IPS DF 6.9 (cell line): ENCODE data around the gene MAGI2.

Experiments used
- DNase-seq: peaks from one replicate; pipeline ENCODE4 v3.0.0-alpha.2; 2013; ENCODE audit warnings: low read depth, low spot score
- H3K27ac ChIP-seq: one replicate; pipeline ENCODE4 v1.5.1; 2013; ENCODE audit warnings: low read length, control low read depth
- H3K27me3 ChIP-seq: 2 replicates; pipeline ENCODE4 v1.6.1; 2013; ENCODE audit warnings: mild to moderate bottlenecking, low read length; ENCODE audit not compliant: control insufficient read depth, insufficient read depth
- H3K36me3 ChIP-seq: 2 replicates; pipeline ENCODE4 v1.6.1; 2013; ENCODE audit warnings: low read length; ENCODE audit not compliant: control insufficient read depth, insufficient read depth
- H3K4me1 ChIP-seq: 2 replicates; pipeline ENCODE4 v1.6.1; 2013; ENCODE audit warnings: low read length; ENCODE audit not compliant: control insufficient read depth, insufficient read depth
- H3K4me3 ChIP-seq: 2 replicates; pipeline ENCODE4 v1.5.1; 2013; ENCODE audit warnings: mild to moderate bottlenecking, low read length
- H3K9me3 ChIP-seq: 2 replicates; pipeline ENCODE4 v1.6.1; 2013; ENCODE audit warnings: low read length, inconsistent platforms; ENCODE audit not compliant: control insufficient read depth, insufficient read depth
- WGBS: extraction: QIAGEN DNeasy Blood & Tissue Kit; methylation state at CpG from one replicate; pipeline ENCODE4 v1.1.7; 2013; ENCODE audit warnings: mixed read lengths, missing lambda C conversion rate; ENCODE audit not compliant: insufficient read length, insufficient coverage; 5-methylcytosine and 5-hydroxymethylcytosine counted together

Gene MAGI2

DNA sequence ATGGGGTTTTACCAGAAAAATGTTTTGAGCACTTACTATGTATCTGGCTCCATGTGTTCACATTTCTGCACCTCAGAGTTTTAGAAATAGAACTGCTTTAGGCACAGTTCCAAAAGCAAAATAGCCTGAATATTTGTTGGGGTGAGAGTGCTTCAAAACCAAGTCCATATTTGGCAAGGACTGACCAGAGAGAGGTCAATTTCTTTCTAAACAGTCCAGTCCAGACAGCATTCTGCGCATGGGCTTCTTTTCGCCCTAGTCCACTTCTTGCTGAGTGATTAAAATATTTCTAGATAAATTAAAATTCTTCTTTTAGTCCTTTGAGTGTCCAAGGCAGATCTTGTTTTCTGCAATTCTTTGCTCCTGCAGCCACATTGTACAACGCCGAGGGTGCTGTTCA, 1227.9 kb downstream of the MAGI2 start:
- WGBS, result no CpG with 5 or more reads among the region's 4 CpGs

DNA sequence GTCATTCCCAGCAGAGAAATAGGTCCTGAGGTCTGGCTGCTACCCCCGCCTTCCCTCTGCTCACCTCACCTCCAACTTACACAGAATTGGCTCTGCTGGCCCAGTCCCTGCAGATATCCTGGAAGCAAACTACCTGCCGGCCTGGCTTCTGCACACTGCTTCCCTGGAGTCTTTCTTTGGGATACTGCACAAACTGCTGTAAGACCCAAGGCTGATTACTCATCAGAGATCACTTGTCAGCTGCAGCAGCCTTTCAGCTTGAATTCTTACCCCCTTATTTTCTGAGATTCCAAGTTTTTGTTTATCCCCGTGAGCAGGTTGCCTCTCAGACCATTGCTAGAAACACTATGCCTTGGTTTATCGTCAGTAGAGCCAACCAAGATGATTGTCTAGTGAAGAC, 1228.5 kb downstream of the MAGI2 start:
- H3K27me3 ChIP-seq, result no peaks in the 10 kb centered on the region
- no peaks in the 10 kb centered on the region for H3K36me3 ChIP-seq
- no peak for DNase-seq
- WGBS, result no CpG with 5 or more reads among the region's 4 CpGs
- no peak overlapping the region for H3K4me3 ChIP-seq
- H3K9me3 ChIP-seq, result no peaks in the 10 kb centered on the region
- no peaks in the 10 kb centered on the region for H3K4me1 ChIP-seq
- no peak overlapping the region for H3K27ac ChIP-seq

More for the DNA sequence above, 1227.9 kb downstream of the MAGI2 start:
- no peak overlapping the region for H3K4me3 ChIP-seq
- H3K9me3 ChIP-seq, result no peaks in the 10 kb centered on the region
- H3K4me1 ChIP-seq, result no peaks in the 10 kb centered on the region
- no peaks in the 10 kb centered on the region for H3K36me3 ChIP-seq
- H3K27ac ChIP-seq, result no peak overlapping the region
- no peak for DNase-seq
- no peaks in the 10 kb centered on the region for H3K27me3 ChIP-seq

DNA sequence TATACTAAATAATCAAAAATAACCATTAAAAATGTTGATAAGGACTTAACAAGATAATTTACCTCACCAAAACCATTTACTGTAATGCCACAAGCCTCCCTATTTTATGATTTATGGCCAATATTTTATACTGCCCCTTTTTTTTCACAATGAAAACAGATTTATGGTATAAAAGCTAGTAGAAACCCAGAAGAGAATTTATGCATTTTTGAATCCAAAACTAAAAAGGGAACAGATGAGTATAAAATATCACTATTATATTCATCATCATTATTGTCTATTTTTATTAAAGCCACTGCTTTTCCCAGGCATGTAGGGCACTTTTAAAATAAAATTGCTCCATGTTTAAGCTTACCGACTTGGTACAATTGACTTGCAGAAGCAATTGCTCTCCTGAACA, 1229.9 kb downstream of the MAGI2 start:
- WGBS, result no CpG with 5 or more reads among the region's 1 CpG
- DNase-seq, result no peak
- Histone ChIP-seq H3K9me3 (no peaks in the 10 kb centered on the region), H3K27ac (no peak overlapping the region), H3K36me3 (no peaks in the 10 kb centered on the region), H3K4me1 (no peaks in the 10 kb centered on the region), H3K27me3 (no peaks in the 10 kb centered on the region), H3K4me3 (no peak overlapping the region)

DNA sequence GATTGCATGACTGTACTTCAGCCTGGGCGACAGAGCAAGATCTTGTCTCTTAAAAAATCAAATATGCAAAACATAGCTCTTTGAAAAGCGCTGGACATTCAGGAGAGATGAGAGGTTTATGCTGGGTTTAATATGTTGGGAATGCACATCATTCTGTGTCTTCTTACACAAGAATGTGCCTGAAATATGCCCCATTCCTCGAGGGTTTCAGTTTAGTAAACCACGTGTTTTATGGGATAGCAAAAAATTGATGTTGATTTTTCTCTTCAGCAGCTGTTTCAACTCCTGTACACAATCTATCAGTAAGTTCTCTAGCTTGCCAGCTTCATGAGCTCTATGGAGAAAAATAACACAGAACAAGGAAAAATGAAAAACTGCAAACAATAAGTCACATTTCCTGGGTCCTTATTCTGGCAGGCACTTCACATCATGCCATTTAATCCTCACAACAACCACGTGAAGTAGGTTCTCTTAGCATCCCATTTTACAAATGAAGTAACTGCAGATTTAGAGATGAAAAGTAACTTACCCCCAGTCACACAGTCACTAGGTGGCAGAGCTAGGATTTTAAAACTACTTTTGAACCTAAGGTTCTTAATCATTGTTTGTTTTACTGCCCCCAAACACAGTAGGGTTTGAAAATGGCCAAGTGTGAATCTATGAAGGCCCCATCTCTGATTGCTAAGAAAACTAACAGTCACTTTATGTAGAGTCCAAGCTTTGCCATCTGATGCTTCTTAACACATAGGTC, 1231.3 kb downstream of the MAGI2 start:
- DNase-seq, result no peak
- Histone ChIP-seq H3K4me1 (no peaks in the 10 kb centered on the region), H3K4me3 (no peak overlapping the region), H3K27ac (no peak overlapping the region), H3K9me3 (no peaks in the 10 kb centered on the region), H3K36me3 (no peaks in the 10 kb centered on the region), H3K27me3 (no peaks in the 10 kb centered on the region)
- no CpG with 5 or more reads among the region's 5 CpGs for WGBS

DNA sequence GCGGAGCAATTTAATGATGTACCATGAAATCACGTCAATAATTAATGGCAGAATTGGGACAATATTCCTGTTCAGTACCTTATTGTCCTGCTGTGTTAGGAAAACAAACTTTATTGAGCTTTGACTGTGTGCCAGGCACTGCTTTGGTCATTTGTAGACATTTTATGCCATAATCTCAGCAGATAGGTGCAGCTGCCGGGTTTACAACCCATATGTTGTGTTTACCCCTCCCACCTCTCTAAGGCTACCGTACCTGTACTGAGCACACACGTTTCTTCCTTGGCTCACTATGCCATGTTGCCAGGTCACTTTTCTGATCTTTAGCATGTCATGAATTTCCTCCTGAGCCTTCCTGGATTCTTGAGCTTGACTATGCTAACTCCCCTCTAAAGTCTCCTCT, 1232.7 kb downstream of the MAGI2 start:
- H3K9me3 ChIP-seq, result no peaks in the 10 kb centered on the region
- H3K36me3 ChIP-seq, result no peaks in the 10 kb centered on the region
- no peaks in the 10 kb centered on the region for H3K27me3 ChIP-seq
- no peak for DNase-seq
- no peak overlapping the region for H3K4me3 ChIP-seq
- no CpG with 5 or more reads among the region's 5 CpGs for WGBS
- H3K27ac ChIP-seq, result no peak overlapping the region
- no peaks in the 10 kb centered on the region for H3K4me1 ChIP-seq

DNA sequence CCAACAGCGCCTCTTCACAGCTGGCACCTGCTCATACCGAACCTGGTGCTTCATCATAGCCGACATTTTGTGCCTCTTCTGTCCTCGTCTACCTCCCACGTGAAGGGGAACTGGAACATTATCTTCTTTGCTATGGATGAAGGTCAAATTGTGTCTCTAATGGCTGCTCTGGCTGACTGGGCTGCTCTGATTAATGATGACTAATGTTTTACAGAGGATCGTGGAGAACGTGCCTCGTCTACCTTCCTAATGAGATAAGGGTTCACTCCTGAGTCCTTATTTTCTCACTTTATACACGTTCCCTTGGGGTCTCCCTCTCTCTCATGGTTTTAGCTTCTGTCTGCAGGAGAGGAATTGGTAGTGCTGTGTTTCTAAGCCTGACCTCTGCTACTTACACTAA, 1234.6 kb downstream of the MAGI2 start:
- H3K27ac ChIP-seq, result no peak overlapping the region
- H3K9me3 ChIP-seq, result no peaks in the 10 kb centered on the region
- no peak for DNase-seq
- H3K36me3 ChIP-seq, result no peaks in the 10 kb centered on the region
- WGBS, result no CpG with 5 or more reads among the region's 9 CpGs
- H3K4me1 ChIP-seq, result 0 out of 2 replicates have a peak, but pooled peaks cover 2% of the 10 kb centered on the region
- no peak overlapping the region for H3K4me3 ChIP-seq
- H3K27me3 ChIP-seq, result no peaks in the 10 kb centered on the region

DNA sequence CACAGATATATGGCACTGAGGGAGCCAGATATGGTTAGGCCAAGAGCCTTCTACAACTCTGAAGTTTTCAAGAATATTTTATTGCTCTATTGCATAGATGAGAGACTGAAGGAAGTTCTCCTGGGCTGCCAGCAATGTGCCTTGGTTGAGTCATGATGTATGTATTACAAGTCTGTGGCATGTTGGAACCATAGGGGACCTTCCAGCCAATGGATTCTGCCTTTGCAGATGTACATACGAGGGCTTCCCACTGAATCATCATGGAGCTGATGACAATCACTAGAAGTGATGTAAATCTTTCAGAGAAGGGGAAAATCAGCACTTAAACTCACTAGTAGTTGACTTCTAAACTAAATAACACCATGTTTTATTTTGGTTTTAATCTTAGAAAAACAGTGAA, 1235.4 kb downstream of the MAGI2 start:
- no peak overlapping the region for H3K4me3 ChIP-seq
- no peak for DNase-seq
- H3K9me3 ChIP-seq, result no peaks in the 10 kb centered on the region
- no CpG with 5 or more reads among the region's 1 CpG for WGBS
- no peaks in the 10 kb centered on the region for H3K36me3 ChIP-seq
- 0 out of 2 replicates have a peak, but pooled peaks cover 2% of the 10 kb centered on the region for H3K4me1 ChIP-seq
- H3K27ac ChIP-seq, result no peak overlapping the region
- no peaks in the 10 kb centered on the region for H3K27me3 ChIP-seq

DNA sequence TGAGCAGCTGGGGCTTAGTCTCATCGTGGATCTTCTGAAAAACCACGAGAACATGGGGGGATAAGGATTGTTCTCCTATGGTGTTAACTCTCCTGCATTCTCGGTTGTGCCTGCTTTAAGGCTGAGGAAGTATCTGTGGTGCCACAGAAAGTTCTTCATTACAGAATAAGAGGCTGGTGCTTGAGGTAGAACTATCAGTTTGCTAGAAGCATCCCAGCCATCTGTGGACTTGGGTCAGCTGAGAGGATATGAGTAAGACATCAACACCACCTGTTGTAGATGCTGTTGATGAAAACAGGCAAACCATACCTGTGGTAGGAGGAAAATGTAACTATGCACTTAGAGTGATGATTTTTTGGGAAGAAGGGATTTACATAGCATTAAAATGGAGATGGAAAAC, 1238.3 kb downstream of the MAGI2 start:
- no peak for DNase-seq
- H3K27me3 ChIP-seq, result no peaks in the 10 kb centered on the region
- no peak overlapping the region for H3K27ac ChIP-seq
- 0 out of 2 replicates have a peak, but pooled peaks cover 2% of the 10 kb centered on the region for H3K4me1 ChIP-seq
- H3K4me3 ChIP-seq, result no peak overlapping the region
- WGBS, result no CpG with 5 or more reads among the region's 3 CpGs
- H3K36me3 ChIP-seq, result no peaks in the 10 kb centered on the region
- no peaks in the 10 kb centered on the region for H3K9me3 ChIP-seq

DNA sequence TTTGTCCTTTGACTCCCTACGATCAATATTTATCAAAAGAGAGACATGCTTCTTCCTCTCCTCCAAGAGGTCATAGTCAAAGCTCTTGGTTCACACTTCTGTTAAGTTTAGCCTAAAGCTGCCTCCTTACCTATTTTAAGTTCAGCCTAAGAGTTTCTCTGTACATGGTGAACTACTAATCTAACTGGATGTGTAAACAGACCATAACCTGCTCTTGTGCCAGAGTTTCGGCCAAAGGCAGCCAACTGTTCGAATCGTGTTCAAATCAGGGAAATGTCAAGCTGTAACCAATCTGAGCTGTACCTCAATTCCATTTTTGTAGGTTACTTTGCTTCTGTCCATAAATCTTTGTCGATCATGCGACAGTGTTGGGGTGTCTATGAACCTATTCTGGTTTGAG, 1240.1 kb downstream of the MAGI2 start:
- Histone ChIP-seq H3K27ac (no peak overlapping the region), H3K9me3 (no peaks in the 10 kb centered on the region), H3K4me1 (0 out of 2 replicates have a peak, but pooled peaks cover 2% of the 10 kb centered on the region), H3K4me3 (no peak overlapping the region), H3K27me3 (no peaks in the 10 kb centered on the region), H3K36me3 (no peaks in the 10 kb centered on the region)
- DNase-seq, result no peak
- WGBS, result no CpG with 5 or more reads among the region's 6 CpGs

DNA sequence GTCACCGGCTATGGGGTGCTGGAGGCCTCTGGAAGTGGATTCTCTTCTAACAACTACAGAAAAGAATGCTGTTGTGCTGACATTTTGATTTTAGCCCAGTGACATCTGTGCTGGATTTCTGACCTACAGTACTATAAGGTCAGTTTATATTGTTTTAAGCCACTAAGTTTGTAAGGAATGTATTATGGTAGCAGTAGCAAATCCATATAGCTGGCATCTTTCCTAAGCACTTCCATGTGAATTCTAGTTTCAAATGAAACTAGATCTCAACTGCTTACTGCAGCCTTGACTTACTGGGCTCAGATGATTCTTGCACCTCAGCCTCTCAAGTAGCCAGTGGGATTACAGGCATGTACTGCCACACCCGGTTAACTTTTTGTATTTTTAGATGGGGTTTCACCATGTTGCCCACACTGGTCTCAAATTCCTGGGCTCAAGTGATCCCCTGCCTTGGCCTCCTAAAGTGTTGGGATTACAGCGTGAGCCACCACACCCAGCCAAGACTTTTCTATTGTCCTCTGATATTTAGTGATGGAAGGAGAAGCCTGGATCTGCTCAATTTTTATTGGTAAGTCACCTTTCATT, 1240.9 kb downstream of the MAGI2 start:
- H3K9me3 ChIP-seq, result no peaks in the 10 kb centered on the region
- DNase-seq, result no peak
- no peaks in the 10 kb centered on the region for H3K36me3 ChIP-seq
- WGBS, result no CpG with 5 or more reads among the region's 3 CpGs
- 0 out of 2 replicates have a peak, but pooled peaks cover 2% of the 10 kb centered on the region for H3K4me1 ChIP-seq
- H3K27me3 ChIP-seq, result no peaks in the 10 kb centered on the region
- no peak overlapping the region for H3K4me3 ChIP-seq
- no peak overlapping the region for H3K27ac ChIP-seq

DNA sequence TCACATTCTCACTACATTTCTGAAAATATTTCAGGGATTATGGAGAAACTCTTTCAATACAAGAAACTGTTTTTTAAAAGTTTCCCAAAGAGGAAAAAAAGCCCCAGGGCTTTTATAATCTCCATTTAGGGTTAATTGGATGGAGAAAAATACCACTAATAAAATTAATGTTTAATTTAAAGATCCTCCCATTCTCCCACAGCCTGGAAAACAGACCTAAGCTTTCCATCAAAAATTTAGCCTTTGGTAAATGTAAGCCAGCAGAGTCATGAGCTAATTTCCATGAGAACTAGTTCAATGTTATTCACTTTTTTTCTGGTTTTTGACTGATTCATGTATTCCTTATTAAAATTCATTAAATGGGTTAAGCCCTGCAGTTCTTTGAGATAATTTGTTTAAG, 1246.2 kb downstream of the MAGI2 start:
- no peak for DNase-seq
- H3K36me3 ChIP-seq, result no peaks in the 10 kb centered on the region
- no peaks in the 10 kb centered on the region for H3K27me3 ChIP-seq
- no peak overlapping the region for H3K4me3 ChIP-seq
- H3K4me1 ChIP-seq, result no peaks in the 10 kb centered on the region
- no peaks in the 10 kb centered on the region for H3K9me3 ChIP-seq
- no peak overlapping the region for H3K27ac ChIP-seq
